ENCODE data around the gene CORT.
"Not testable (repeated sequence)": the region's sequence is repeated elsewhere in the genome, so short reads cannot be mapped to it uniquely, and the experiment has no call there.

CORT gene
- total RNA-seq, result 0.06 to 0.09 reads per million in 2 experiments

- no peak for DNase-seq (ENCODE audit: low read depth)
These were observed at the start of gene CORT for GRCh38 chr1:10449751-10450150. Gene CORT (plus strand): TSS chr1:10450031. CDS start chr1:10450224, 193 bp downstream.

- DNase-seq (ENCODE audit: low read depth), result no peak
These were observed 48.5 kb upstream of the CORT start for GRCh38 chr1:10401281-10401680.

- no peak for DNase-seq (ENCODE audit: low read depth)
These were observed 47.0 kb upstream of the CORT start for GRCh38 chr1:10402729-10403274.

GRCh38 chr1:10407201-10407600 lies 42.6 kb upstream of the CORT start:
- DNase-seq (ENCODE audit: low read depth), result no peak

- DNase-seq (ENCODE audit: low read depth), result no peak
These were observed 34.5 kb upstream of the CORT start for GRCh38 chr1:10415211-10415930.

- DNase-seq (ENCODE audit: low read depth), result not testable (repeated sequence)
These were observed 33.9 kb upstream of the CORT start for GRCh38 chr1:10415967-10416366.

- DNase-seq (ENCODE audit: low read depth), result not testable (repeated sequence)
These were observed 31.1 kb upstream of the CORT start for GRCh38 chr1:10418741-10419140.

- DNase-seq (ENCODE audit: low read depth), result no peak
These were observed 30.5 kb upstream of the CORT start for GRCh38 chr1:10419351-10419750.

GRCh38 chr1:10421637-10422036 lies 28.2 kb upstream of the CORT start:
- no peak for DNase-seq (ENCODE audit: low read depth)

- no peak for DNase-seq (ENCODE audit: low read depth)
These were observed 25.8 kb upstream of the CORT start for GRCh38 chr1:10424034-10424433.

GRCh38 chr1:10424651-10425050 lies 25.2 kb upstream of the CORT start:
- DNase-seq (ENCODE audit: low read depth), result no peak

- DNase-seq (ENCODE audit: low read depth), result not testable (repeated sequence)
These were observed 23.9 kb upstream of the CORT start for GRCh38 chr1:10425826-10426534.

GRCh38 chr1:10426535-10426848 lies 23.3 kb upstream of the CORT start:
- not testable (repeated sequence) for DNase-seq (ENCODE audit: low read depth)

GRCh38 chr1:10428984-10429383 lies 20.8 kb upstream of the CORT start:
- DNase-seq (ENCODE audit: low read depth), result no peak

- DNase-seq (ENCODE audit: low read depth), result peak; percentile 10
These were observed 20.0 kb upstream of the CORT start for GRCh38 chr1:10429868-10430215.

GRCh38 chr1:10430216-10431069 lies 19.4 kb upstream of the CORT start, which contains the start of gene CENPS:
Gene CENPS (plus strand): TSS chr1:10430433. CDS start chr1:10430518, 85 bp downstream.
- DNase-seq (ENCODE audit: low read depth), result peak; percentile 76

- peak; percentile 9 for DNase-seq (ENCODE audit: low read depth)
These were observed 18.6 kb upstream of the CORT start for GRCh38 chr1:10431070-10431730.

GRCh38 chr1:10432910-10433700 lies 16.7 kb upstream of the CORT start:
- DNase-seq (ENCODE audit: low read depth), result no peak

- DNase-seq (ENCODE audit: low read depth), result no peak
These were observed 16.0 kb upstream of the CORT start for GRCh38 chr1:10433790-10434189.

GRCh38 chr1:10434590-10434989 lies 15.2 kb upstream of the CORT start:
- no peak for DNase-seq (ENCODE audit: low read depth)

- no peak for DNase-seq (ENCODE audit: low read depth)
These were observed 12.8 kb upstream of the CORT start for GRCh38 chr1:10437052-10437451.
